GM12801 (cell line): Measurements from ENCODE around the gene RMDN3.

Source experiments
- TF ChIP-seq, protein P1 (sequence below): IDR thresholded peaks from one replicate; pipeline ENCODE4 v1.5.1; 2011; ENCODE audit warnings: control low read depth; ENCODE audit not compliant: insufficient read length; ENCODE audit errors: extremely low read depth

Gene RMDN3

DNA sequence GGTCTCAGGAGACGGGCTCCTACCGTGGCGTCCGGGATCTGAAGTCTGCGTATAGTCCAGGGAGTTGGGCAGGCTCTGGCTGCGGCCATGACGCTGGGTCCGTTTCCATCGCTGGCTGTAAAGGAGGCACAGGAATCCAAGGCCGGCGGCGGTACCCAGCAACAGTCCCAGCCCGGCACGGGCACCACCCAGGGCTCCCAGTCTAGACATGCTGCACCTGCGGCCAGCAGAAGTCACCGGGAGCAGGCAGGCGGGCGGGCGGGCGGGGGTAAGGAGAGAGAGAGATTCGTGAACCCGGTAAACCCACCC lies 526 bp downstream of the RMDN3 start:
- TF ChIP-seq, protein P1, sequence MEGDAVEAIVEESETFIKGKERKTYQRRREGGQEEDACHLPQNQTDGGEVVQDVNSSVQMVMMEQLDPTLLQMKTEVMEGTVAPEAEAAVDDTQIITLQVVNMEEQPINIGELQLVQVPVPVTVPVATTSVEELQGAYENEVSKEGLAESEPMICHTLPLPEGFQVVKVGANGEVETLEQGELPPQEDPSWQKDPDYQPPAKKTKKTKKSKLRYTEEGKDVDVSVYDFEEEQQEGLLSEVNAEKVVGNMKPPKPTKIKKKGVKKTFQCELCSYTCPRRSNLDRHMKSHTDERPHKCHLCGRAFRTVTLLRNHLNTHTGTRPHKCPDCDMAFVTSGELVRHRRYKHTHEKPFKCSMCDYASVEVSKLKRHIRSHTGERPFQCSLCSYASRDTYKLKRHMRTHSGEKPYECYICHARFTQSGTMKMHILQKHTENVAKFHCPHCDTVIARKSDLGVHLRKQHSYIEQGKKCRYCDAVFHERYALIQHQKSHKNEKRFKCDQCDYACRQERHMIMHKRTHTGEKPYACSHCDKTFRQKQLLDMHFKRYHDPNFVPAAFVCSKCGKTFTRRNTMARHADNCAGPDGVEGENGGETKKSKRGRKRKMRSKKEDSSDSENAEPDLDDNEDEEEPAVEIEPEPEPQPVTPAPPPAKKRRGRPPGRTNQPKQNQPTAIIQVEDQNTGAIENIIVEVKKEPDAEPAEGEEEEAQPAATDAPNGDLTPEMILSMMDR, result no peak

DNA sequence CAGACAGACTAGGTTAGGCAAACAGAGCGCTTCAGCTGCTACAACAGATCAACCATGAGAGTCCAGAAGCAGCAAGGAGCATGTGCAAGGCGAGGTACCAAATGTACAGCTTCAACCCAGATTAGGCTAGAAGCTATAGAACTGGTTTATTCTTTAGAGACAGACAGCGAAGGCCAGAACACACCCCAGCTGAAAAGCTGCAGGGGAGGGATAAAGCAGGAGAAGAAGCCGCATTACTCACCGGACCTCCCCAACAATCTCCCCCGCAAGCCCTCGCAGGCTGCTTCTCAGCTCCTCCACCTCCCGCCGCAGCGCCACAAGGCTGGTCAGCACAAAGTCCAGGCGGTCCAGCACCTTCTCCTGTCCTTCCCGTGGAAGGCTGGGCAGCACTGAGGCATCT lies 3.3 kb downstream of the RMDN3 start:
- TF ChIP-seq, protein P1, result no peak

DNA sequence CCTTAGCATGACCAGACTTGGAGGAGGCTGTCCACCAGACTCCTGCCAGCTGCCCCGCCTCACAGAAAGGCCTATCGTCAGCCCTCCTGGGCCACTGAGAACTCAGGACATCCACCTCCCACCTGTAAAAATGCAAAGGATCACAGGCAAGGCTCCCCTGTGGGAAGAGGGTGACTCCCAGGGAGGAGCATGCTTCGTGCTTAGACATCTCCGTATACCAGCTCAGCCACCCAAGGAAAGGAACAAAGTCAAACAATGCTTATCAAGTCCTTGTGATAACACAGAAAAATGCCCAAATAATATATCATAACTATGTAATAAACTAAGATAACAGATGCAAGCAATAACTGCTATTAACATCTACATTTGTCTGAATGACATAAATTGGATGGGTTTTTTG lies 4.2 kb downstream of the RMDN3 start:
- TF ChIP-seq, protein P1, result no peak

DNA sequence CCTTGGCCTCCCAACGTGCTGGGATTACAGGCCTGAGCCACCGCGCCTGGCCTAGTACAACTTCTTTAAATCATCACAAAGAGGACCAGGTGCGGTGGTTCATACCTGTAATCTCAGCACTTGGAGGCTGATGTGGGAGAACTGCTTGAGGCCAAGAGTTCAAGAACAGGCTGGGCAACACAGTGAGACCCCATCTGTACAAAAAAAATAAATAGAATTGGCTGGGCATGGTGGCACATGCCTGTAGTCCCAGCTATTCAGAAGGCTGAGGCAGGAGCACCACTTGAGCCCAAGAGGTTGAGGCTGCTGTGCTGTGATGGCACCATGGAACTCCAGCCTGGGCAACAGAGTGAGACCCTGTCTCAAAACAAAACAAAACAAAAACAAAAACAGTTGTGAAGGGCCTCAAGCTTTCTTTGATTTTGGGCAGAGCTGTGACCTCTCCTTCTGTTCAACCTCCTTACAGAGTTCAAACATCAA lies 5.9 kb downstream of the RMDN3 start:
- TF ChIP-seq, protein P1, result no peak

DNA sequence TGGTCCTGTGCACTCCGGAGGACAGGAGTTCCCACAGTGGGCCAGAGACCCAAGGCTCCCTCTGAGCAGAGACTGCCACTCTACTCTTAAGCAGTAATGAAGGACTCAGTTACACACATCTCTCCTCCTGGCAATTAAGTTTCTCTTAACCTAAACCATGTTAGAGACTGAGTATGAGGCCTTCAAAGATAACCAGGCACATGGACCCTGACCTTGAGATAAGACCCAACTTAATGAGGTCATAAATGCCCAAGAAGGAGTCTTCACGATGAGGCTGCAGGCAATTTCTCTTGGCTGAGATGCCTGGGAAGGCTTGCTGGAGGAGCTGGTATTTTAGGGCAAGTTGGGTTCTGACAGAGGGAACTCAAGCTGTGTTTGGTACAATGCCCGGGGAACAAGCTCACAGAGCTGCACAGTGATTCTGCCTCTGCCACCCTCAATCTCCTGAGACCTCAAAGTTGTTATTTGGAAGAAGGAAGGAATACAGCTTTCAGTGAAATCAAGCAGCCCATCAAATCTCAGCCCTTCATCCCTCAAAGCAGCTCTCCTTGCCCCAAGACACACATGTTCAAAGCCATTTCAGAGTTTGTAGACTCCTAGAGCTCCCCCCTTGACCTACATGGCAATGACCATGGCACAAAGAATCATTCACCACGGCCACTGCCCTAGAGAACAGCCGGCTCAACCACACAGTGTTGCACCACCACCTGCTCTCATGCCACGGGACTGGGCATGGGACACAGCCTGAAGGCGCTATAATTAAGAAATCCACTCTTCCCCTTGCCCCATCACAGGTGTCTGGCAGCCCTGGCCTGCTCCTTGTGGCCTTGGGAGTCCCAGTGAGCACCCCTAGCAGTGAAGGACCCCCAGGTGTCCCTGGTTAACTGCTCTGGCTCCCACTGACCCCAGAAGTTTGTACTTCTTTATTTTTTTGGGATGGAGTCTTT lies 7.1 kb downstream of the RMDN3 start:
- TF ChIP-seq, protein P1, result no peak

DNA sequence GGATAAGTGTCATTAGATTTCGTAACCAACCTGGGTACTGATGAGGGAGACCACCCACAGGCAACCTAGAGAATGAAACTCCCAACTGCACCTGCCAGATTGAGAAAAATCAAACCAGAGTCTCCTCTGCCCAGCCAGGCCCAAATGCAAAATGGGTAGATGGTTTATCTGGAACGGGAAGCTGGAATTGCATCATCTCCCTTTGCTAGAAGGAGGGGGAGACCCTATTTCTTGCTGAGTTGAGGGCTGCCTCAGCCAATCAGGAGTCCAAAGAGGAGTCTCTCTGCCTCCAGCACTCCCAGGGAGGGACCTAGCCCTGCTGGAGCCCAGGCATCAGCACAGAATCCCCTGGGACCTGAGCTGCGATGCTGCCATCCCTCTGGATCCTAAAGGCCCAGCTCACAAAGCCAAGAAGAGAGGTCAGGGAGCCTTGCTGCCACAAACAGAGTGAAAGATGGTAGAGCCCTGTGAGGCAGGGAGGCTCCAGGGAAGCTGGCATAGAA lies 8.1 kb downstream of the RMDN3 start:
- TF ChIP-seq, protein P1, result no peak

DNA sequence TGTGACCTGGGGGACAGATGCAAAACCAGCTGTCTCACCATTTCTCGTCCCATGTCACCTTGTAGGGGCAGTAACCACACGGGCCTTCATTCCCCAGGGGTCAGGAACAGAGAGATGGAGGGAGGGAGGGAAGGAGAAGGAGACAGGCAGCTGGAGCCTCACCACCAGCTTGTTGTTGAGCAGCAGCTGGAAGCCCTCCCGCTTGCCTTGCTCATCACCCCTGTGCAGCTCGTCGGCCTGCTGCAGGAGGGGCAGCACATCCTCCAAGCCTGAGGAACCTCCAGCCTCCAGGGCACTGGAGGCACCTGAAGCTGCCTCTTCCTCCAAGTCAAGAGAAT lies 10.3 kb downstream of the RMDN3 start:
- TF ChIP-seq, protein P1, result no peak
